ENCODE measurements around the gene KCNC1.

The KCNC1 gene

GRCh38 chr11:17790453-17790852, 55.9 kb downstream of the KCNC1 start:
- DNase-seq (ENCODE audit: low read depth in 2 of 2) = no peak

GRCh38 chr11:17791144-17791543, 56.6 kb downstream of the KCNC1 start:
- no peak for DNase-seq (ENCODE audit: low read depth in 2 of 2)

GRCh38 chr11:17792161-17792560, 57.6 kb downstream of the KCNC1 start:
- DNase-seq (ENCODE audit: low read depth in 2 of 2) = no peak

GRCh38 chr11:17793642-17794170, 59.1 kb downstream of the KCNC1 start:
- DNase-seq (ENCODE audit: low read depth in 2 of 2) = no peak

- DNase-seq (ENCODE audit: low read depth in 2 of 2) = no peak
Observed at GRCh38 chr11:17794981-17795380, 60.4 kb downstream of the KCNC1 start.

- no peak for DNase-seq (ENCODE audit: low read depth in 2 of 2)
Observed at GRCh38 chr11:17796154-17796553, 61.6 kb downstream of the KCNC1 start.

- no peak for DNase-seq (ENCODE audit: low read depth in 2 of 2)
Observed at GRCh38 chr11:17798253-17798652, 63.7 kb downstream of the KCNC1 start.

GRCh38 chr11:17798716-17799115, 64.1 kb downstream of the KCNC1 start:
- no peak for DNase-seq (ENCODE audit: low read depth in 2 of 2)

GRCh38 chr11:17799147-17799546, 64.6 kb downstream of the KCNC1 start:
- DNase-seq (ENCODE audit: low read depth in 2 of 2) = no peak

- no peak for DNase-seq (ENCODE audit: low read depth in 2 of 2)
Observed at GRCh38 chr11:17801166-17801565, 66.6 kb downstream of the KCNC1 start.

GRCh38 chr11:17802491-17802890, 67.9 kb downstream of the KCNC1 start:
- DNase-seq (ENCODE audit: low read depth in 2 of 2) = no peak

GRCh38 chr11:17803754-17804334, 69.3 kb downstream of the KCNC1 start:
- no peak for DNase-seq (ENCODE audit: low read depth in 2 of 2)

GRCh38 chr11:17805043-17805442, 70.5 kb downstream of the KCNC1 start:
- no peak for DNase-seq (ENCODE audit: low read depth in 2 of 2)

- DNase-seq (ENCODE audit: low read depth in 2 of 2) = no peak
Observed at GRCh38 chr11:17805873-17806272, 71.3 kb downstream of the KCNC1 start.

- DNase-seq (ENCODE audit: low read depth in 2 of 2) = no peak
Observed at GRCh38 chr11:17807034-17807433, 72.5 kb downstream of the KCNC1 start.

- DNase-seq (ENCODE audit: low read depth in 2 of 2) = no peak
Observed at GRCh38 chr11:17810041-17810440, 75.5 kb downstream of the KCNC1 start.

GRCh38 chr11:17810746-17811145, 76.2 kb downstream of the KCNC1 start:
- no peak for DNase-seq (ENCODE audit: low read depth in 2 of 2)

GRCh38 chr11:17811352-17811751, 76.8 kb downstream of the KCNC1 start:
- no peak for DNase-seq (ENCODE audit: low read depth in 2 of 2)

GRCh38 chr11:17812091-17812864, 77.7 kb downstream of the KCNC1 start:
- no peak for DNase-seq (ENCODE audit: low read depth in 2 of 2)

GRCh38 chr11:17812865-17813187, 78.2 kb downstream of the KCNC1 start:
- no peak for DNase-seq (ENCODE audit: low read depth in 2 of 2)

GRCh38 chr11:17813391-17814059, 78.9 kb downstream of the KCNC1 start:
- DNase-seq (ENCODE audit: low read depth in 2 of 2) = no peak

GRCh38 chr11:17814546-17814945, 80.0 kb downstream of the KCNC1 start:
- no peak for DNase-seq (ENCODE audit: low read depth in 2 of 2)
